Dermis microvascular lymphatic vessel endothelial cell (primary cell): Measurements from ENCODE around the gene SLC9A9. TPM values are rescaled to one million over a fixed set of nuclear protein-coding genes. Genes with fewer than 3 reads are reported as not detected.

Experiments used
- DNase-seq, 2 donors: peaks; one replicate each; pipeline versions ENCODE4 v3.0.0 to v3.0.0-alpha.2; 2010; ENCODE audit warnings: low read depth in 2 of 2
- total RNA-seq: library from RNA; depleted of rRNA; stranded (reverse); fragments of >200 nt; gene quantifications from 2 replicates; pipeline ENCODE4 v1.2.1, GENCODE V29; 2014

The SLC9A9 gene
- total RNA-seq, 1 donor from 2014 or later, result 3.9 TPM

- DNase-seq, result no peak
Measured at GRCh38 chr3:143843587-143843986, 4.7 kb downstream of the SLC9A9 start.

GRCh38 chr3:143840636-143841035 is 7.6 kb downstream of the SLC9A9 start:
- no peak for DNase-seq

GRCh38 chr3:143839980-143840379 is 8.3 kb downstream of the SLC9A9 start:
- no peak for DNase-seq

- no peak for DNase-seq
Measured at GRCh38 chr3:143837076-143837475, 11.2 kb downstream of the SLC9A9 start.

- DNase-seq, result no peak
Measured at GRCh38 chr3:143835312-143835711, 13.0 kb downstream of the SLC9A9 start.

- DNase-seq, result no peak
Measured at GRCh38 chr3:143832433-143832832, 15.8 kb downstream of the SLC9A9 start.

- DNase-seq, result no peak
Measured at GRCh38 chr3:143831994-143832393, 16.3 kb downstream of the SLC9A9 start.

- DNase-seq, result no peak
Measured at GRCh38 chr3:143831208-143831607, 17.1 kb downstream of the SLC9A9 start.

GRCh38 chr3:143830786-143831185 is 17.5 kb downstream of the SLC9A9 start:
- DNase-seq, result no peak

GRCh38 chr3:143830063-143830462 is 18.2 kb downstream of the SLC9A9 start:
- no peak for DNase-seq

GRCh38 chr3:143827425-143827824 is 20.8 kb downstream of the SLC9A9 start:
- DNase-seq, result no peak

- DNase-seq, result no peak
Measured at GRCh38 chr3:143826296-143826695, 22.0 kb downstream of the SLC9A9 start.

- no peak for DNase-seq
Measured at GRCh38 chr3:143825513-143825912, 22.8 kb downstream of the SLC9A9 start.

- DNase-seq, result no peak
Measured at GRCh38 chr3:143824735-143825385, 23.4 kb downstream of the SLC9A9 start.

- DNase-seq, result no peak
Measured at GRCh38 chr3:143822798-143823197, 25.5 kb downstream of the SLC9A9 start.

- peak in 1 of 2 donors; percentile 7 for DNase-seq
Measured at GRCh38 chr3:143822374-143822773, 25.9 kb downstream of the SLC9A9 start.

- no peak for DNase-seq
Measured at GRCh38 chr3:143821862-143822261, 26.4 kb downstream of the SLC9A9 start.

- DNase-seq, result no peak
Measured at GRCh38 chr3:143820466-143821221, 27.6 kb downstream of the SLC9A9 start.

- no peak for DNase-seq
Measured at GRCh38 chr3:143819890-143820289, 28.4 kb downstream of the SLC9A9 start.

- no peak for DNase-seq
Measured at GRCh38 chr3:143814443-143814889, 33.8 kb downstream of the SLC9A9 start.

GRCh38 chr3:143812481-143812880 is 35.8 kb downstream of the SLC9A9 start:
- DNase-seq, result peak; percentile 1 to 95

- DNase-seq, result no peak
Measured at GRCh38 chr3:143811602-143812001, 36.7 kb downstream of the SLC9A9 start.

- no peak for DNase-seq
Measured at GRCh38 chr3:143810953-143811265, 37.4 kb downstream of the SLC9A9 start.
